H9 (cell line): ENCODE measurements around the gene GDNF. TPM values are rescaled to one million over a fixed set of nuclear protein-coding genes. Genes with fewer than 3 reads are reported as not detected.

Experiments
- DNase-seq: peaks from one replicate; pipeline ENCODE4 v3.0.0-alpha.2; 2017
- H2AFZ ChIP-seq: one replicate; pipeline ENCODE4 v1.6.1; 2013; ENCODE audit warnings: mild to moderate bottlenecking, low read length, control low read depth, moderate library complexity
- H2AK5ac ChIP-seq: 2 replicates; pipeline ENCODE4 v1.6.1; 2013; ENCODE audit warnings: low read length, control low read depth, mixed read lengths; ENCODE audit not compliant: insufficient read length
- H2BK120ac ChIP-seq: one replicate; pipeline ENCODE4 v1.6.1; 2013; ENCODE audit warnings: low read depth, mild to moderate bottlenecking, low read length, control low read depth, inconsistent platforms; ENCODE audit not compliant: poor library complexity, severe bottlenecking
- H2BK12ac ChIP-seq: 2 replicates; pipeline ENCODE4 v1.6.1; 2013; ENCODE audit warnings: low read length, control low read depth, mixed read lengths, low read depth; ENCODE audit not compliant: insufficient read length
- H2BK15ac ChIP-seq: 2 replicates; pipeline ENCODE4 v1.6.1; 2013; ENCODE audit warnings: low read depth, low read length, control low read depth
- H2BK20ac ChIP-seq: one replicate; pipeline ENCODE4 v1.6.1; 2013; ENCODE audit warnings: low read depth, mild to moderate bottlenecking, low read length, control low read depth, inconsistent platforms; ENCODE audit not compliant: poor library complexity, severe bottlenecking
- H2BK5ac ChIP-seq: 2 replicates; pipeline ENCODE4 v1.6.1; 2013; ENCODE audit warnings: low read length, control low read depth, mixed read lengths; ENCODE audit not compliant: insufficient read length
- H3K14ac ChIP-seq: 2 replicates; pipeline ENCODE4 v1.6.1; 2013; ENCODE audit warnings: low read length, control low read depth; ENCODE audit not compliant: insufficient read depth
- H3K18ac ChIP-seq: 2 replicates; pipeline ENCODE4 v1.6.1; 2013; ENCODE audit warnings: low read depth, mild to moderate bottlenecking, mixed read lengths, low read length, control low read depth; ENCODE audit not compliant: insufficient read length
- H3K23ac ChIP-seq: 2 replicates; pipeline ENCODE4 v1.6.1; 2013; ENCODE audit warnings: low read length, control low read depth, mixed read lengths, low read depth; ENCODE audit not compliant: insufficient read length
- H3K23me2 ChIP-seq: 2 replicates; pipeline ENCODE4 v1.6.1; 2013; ENCODE audit warnings: low read depth, mild to moderate bottlenecking, mixed read lengths, low read length, control low read depth; ENCODE audit not compliant: insufficient read length, poor library complexity, severe bottlenecking
- H3K27ac ChIP-seq: 2 replicates; pipeline ENCODE4 v1.5.1; 2013; ENCODE audit warnings: low read length, control low read depth, mixed read lengths, low read depth; ENCODE audit not compliant: insufficient read length
- H3K27me3 ChIP-seq: 2 replicates; pipeline ENCODE4 v1.6.1; 2013; ENCODE audit warnings: low read length, control low read depth, inconsistent platforms; ENCODE audit not compliant: insufficient read depth
- H3K4ac ChIP-seq: 2 replicates; pipeline ENCODE4 v1.6.1; 2013; ENCODE audit warnings: low read depth, mild to moderate bottlenecking, control low read depth, inconsistent platforms, low read length, moderate library complexity
- H3K4me1 ChIP-seq: 2 replicates; pipeline ENCODE4 v1.6.1; 2013; ENCODE audit warnings: low read length, control low read depth, inconsistent platforms; ENCODE audit not compliant: insufficient read depth
- H3K4me2 ChIP-seq: 2 replicates; pipeline ENCODE4 v1.6.1; 2013; ENCODE audit warnings: low read length, control low read depth, mixed read lengths; ENCODE audit not compliant: insufficient read length, insufficient read depth
- H3K56ac ChIP-seq: 2 replicates; pipeline ENCODE4 v1.6.1; 2013; ENCODE audit warnings: low read depth, mild to moderate bottlenecking, mixed read lengths, low read length, control low read depth; ENCODE audit not compliant: insufficient read length
- H3K79me1 ChIP-seq: 2 replicates; pipeline ENCODE4 v1.6.1; 2013; ENCODE audit warnings: low read depth, mild to moderate bottlenecking, moderate library complexity, low read length, control low read depth, inconsistent platforms; ENCODE audit not compliant: insufficient read depth, poor library complexity, severe bottlenecking
- H3K79me2 ChIP-seq: 2 replicates; pipeline ENCODE4 v1.6.1; 2013; ENCODE audit warnings: low read length, control low read depth, inconsistent platforms; ENCODE audit not compliant: insufficient read depth
- H3K9ac ChIP-seq: 2 replicates; pipeline ENCODE4 v1.6.1; 2013; ENCODE audit warnings: low read length, control low read depth, mixed read lengths; ENCODE audit not compliant: insufficient read length; ENCODE audit errors: extremely low read depth
- H3K9me3 ChIP-seq: one replicate; pipeline ENCODE4 v1.6.1; 2013; ENCODE audit warnings: low read depth, low read length, inconsistent platforms; ENCODE audit not compliant: control insufficient read depth
- H3T11ph ChIP-seq: one replicate; pipeline ENCODE4 v1.6.1; 2013; ENCODE audit warnings: mild to moderate bottlenecking, low read length, control low read depth, inconsistent platforms
- H4K20me1 ChIP-seq: one replicate; pipeline ENCODE4 v1.6.1; 2013; ENCODE audit not compliant: control insufficient read depth, insufficient read length, insufficient read depth
- H4K5ac ChIP-seq: 2 replicates; pipeline ENCODE4 v1.6.1; 2013; ENCODE audit warnings: low read depth, mild to moderate bottlenecking, mixed read lengths, low read length, control low read depth; ENCODE audit not compliant: insufficient read length
- H4K8ac ChIP-seq: replicated peaks from 2 replicates; pipeline ENCODE4 v1.6.1; 2013; ENCODE audit warnings: low read length, control low read depth, mixed read lengths, low read depth; ENCODE audit not compliant: insufficient read length
- H4K91ac ChIP-seq: 2 replicates; pipeline ENCODE4 v1.6.1; 2013; ENCODE audit warnings: low read depth, mild to moderate bottlenecking, moderate library complexity, mixed read lengths, low read length, control low read depth; ENCODE audit not compliant: insufficient read length
- H3K27ac Mint-ChIP-seq, 3 experiments: 2 replicates in 2 of 3; 3 replicates in 1 of 3; pipeline ENCODE4 v1.8.0; 2020 to 2021; ENCODE audit warnings: mixed read lengths in 3 of 3, mild to moderate bottlenecking in 1 of 3, moderate library complexity in 1 of 3
- H3K27me3 Mint-ChIP-seq: 2 replicates; pipeline ENCODE4 v1.8.0; 2021; ENCODE audit warnings: low read depth, mild to moderate bottlenecking, moderate library complexity, mixed read lengths
- H3K36me3 Mint-ChIP-seq, 3 experiments: 2 replicates in 2 of 3; 3 replicates in 1 of 3; pipeline ENCODE4 v1.8.0; 2020 to 2021; ENCODE audit warnings: low read depth in 3 of 3, mixed read lengths in 3 of 3; ENCODE audit not compliant: insufficient read depth in 1 of 3
- H3K4me1 Mint-ChIP-seq, 2 experiments: 2 replicates each; pipeline ENCODE4 v1.8.0; 2020; ENCODE audit warnings: mixed read lengths in 2 of 2
- H3K4me3 Mint-ChIP-seq, 2 experiments: 2 replicates in 1 of 2; 3 replicates in 1 of 2; pipeline ENCODE4 v1.8.0; 2020 to 2021; ENCODE audit warnings: mild to moderate bottlenecking in 2 of 2, mixed read lengths in 2 of 2, moderate library complexity in 1 of 2
- H3K9me3 Mint-ChIP-seq, 2 experiments: 2 replicates in 1 of 2; 3 replicates in 1 of 2; pipeline ENCODE4 v1.8.0; 2020; ENCODE audit warnings: mild to moderate bottlenecking in 2 of 2, mixed read lengths in 2 of 2, moderate library complexity in 1 of 2
- WGBS: extraction: QIAGEN DNeasy Blood & Tissue Kit; methylation state at CpG from one replicate; pipeline ENCODE4 v1.1.7; 2013; ENCODE audit warnings: missing lambda C conversion rate, low lambda C conversion rate, mixed read lengths; ENCODE audit not compliant: insufficient read length; ENCODE audit errors: extremely low coverage; 5-methylcytosine and 5-hydroxymethylcytosine counted together
- total RNA-seq: library from RNA; stranded (reverse); gene quantifications from 2 replicates; pipeline ENCODE4 v1.2.1, GENCODE V29; 2021
- TF ChIP-seq, protein P1 (sequence below): fragments of 200-600 bp; sonication (generic); conservative IDR thresholded peaks from 3 replicates; pipeline ENCODE4 v1.8.0; 2021; ENCODE audit warnings: antibody characterized with exemption, mild to moderate bottlenecking

GDNF gene
- total RNA-seq, 1 experiment from 2014 or later, result not detected

DNA sequence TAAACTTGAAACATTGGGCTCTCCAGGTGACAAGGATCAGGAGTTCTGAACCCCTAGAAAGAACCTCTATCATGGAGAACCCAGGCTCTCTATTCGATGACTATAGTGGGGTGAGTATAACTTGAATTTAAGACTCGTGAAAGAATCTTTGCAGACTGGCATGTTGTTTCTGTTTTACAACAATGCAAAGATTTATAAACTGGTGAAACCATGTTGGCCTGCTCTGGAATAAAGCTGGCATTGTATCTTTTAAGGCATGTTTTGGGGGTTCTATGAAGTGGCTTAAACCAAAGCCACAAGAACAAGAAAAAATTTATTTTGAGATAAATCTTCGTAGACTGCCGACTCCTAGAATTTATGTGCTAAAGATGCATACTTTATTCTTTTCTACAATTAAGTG, 9.8 kb upstream of the GDNF start:
- TF ChIP-seq, protein P1, sequence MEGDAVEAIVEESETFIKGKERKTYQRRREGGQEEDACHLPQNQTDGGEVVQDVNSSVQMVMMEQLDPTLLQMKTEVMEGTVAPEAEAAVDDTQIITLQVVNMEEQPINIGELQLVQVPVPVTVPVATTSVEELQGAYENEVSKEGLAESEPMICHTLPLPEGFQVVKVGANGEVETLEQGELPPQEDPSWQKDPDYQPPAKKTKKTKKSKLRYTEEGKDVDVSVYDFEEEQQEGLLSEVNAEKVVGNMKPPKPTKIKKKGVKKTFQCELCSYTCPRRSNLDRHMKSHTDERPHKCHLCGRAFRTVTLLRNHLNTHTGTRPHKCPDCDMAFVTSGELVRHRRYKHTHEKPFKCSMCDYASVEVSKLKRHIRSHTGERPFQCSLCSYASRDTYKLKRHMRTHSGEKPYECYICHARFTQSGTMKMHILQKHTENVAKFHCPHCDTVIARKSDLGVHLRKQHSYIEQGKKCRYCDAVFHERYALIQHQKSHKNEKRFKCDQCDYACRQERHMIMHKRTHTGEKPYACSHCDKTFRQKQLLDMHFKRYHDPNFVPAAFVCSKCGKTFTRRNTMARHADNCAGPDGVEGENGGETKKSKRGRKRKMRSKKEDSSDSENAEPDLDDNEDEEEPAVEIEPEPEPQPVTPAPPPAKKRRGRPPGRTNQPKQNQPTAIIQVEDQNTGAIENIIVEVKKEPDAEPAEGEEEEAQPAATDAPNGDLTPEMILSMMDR, result no peak
- no peaks in the 10 kb centered on the region for H3K23me2 ChIP-seq

More for the DNA sequence above, 9.8 kb upstream of the GDNF start:
- no peak overlapping the region for H4K5ac ChIP-seq
- H3K4ac ChIP-seq, result no peak overlapping the region
- no CpG with 5 or more reads among the region's 4 CpGs for WGBS
- H3K56ac ChIP-seq, result no peak overlapping the region
- no peak overlapping the region for H3T11ph ChIP-seq
- H2BK15ac ChIP-seq, result no peak overlapping the region
- H4K8ac ChIP-seq, result no peak overlapping the region
- H3K18ac ChIP-seq, result no peak overlapping the region
- H3K4me2 ChIP-seq, result no peak overlapping the region
- no peak overlapping the region for H4K91ac ChIP-seq
- H2AK5ac ChIP-seq, result no peak overlapping the region
- no peaks in the 10 kb centered on the region for H3K79me2 ChIP-seq
- Mint-ChIP-seq H3K4me1 (peaks cover 21 to 30% of the 10 kb centered on the region in 2 experiments), H3K36me3 (no peaks in the 10 kb centered on the region), H3K4me3 (no peak overlapping the region), H3K27ac (no peak overlapping the region), H3K27me3 (peaks cover 6% of the 10 kb centered on the region; the same call in 1 of the 2 replicates), H3K9me3 (peaks cover 3% of the 10 kb centered on the region in 2 experiments; a peak in 3 of 5 replicates)
- no peaks in the 10 kb centered on the region for H3K79me1 ChIP-seq
- no peak overlapping the region for H2BK120ac ChIP-seq
- H3K14ac ChIP-seq, result no peak overlapping the region
- H2BK20ac ChIP-seq, result no peak overlapping the region
- no peaks in the 10 kb centered on the region for H3K27me3 ChIP-seq
- H4K20me1 ChIP-seq, result no peaks in the 10 kb centered on the region
- H3K9me3 ChIP-seq, result no peaks in the 10 kb centered on the region
- H3K9ac ChIP-seq, result no peak overlapping the region
- H3K23ac ChIP-seq, result no peak overlapping the region
- no peak overlapping the region for H2BK12ac ChIP-seq
- H2AFZ ChIP-seq, result no peak overlapping the region
- peaks cover 11% of the 10 kb centered on the region; the same call in 1 of the 2 replicates for H3K4me1 ChIP-seq
- no peak overlapping the region for H3K27ac ChIP-seq
- H2BK5ac ChIP-seq, result no peak overlapping the region
- no peak for DNase-seq
